Measurements from ENCODE around the gene CLDN4.
A peak's percentile ranks its signal among the peaks of the same experiment; 100 is the strongest.
"Not testable (repeated sequence)": the region's sequence is repeated elsewhere in the genome, so short reads cannot be mapped to it uniquely, and the experiment has no call there.

CLDN4 gene

DNA sequence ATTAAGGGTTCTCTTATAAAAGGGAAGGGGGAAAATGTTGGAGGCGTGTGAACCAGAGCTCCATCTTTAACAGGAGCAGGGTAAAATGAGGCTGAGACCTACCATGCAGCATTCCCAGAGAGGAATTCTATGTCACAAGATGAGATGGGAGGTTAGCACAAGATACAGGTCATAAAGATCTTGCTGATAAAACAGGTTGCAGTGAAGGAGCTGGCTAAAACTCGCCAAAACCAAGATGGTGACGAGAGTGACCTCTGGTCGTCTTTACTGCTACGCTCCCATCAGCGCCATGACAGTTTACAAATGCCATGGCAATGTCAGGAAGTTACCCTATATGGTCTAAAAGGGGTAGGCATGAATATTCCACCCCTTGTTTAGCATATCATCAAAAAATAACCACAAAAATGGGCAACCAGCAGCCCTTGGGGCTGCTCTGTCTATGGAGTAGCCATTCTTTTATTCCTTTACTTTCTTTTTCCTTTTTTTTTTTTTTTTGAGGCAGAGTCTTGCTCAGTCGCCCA, 39.6 kb upstream of the CLDN4 start:
- H3K4me1 ChIP-seq (ENCODE audit: control insufficient read depth in 2 of 2, insufficient read depth in 1 of 2, low read depth in 1 of 2, low read length in 2 of 2); H3K9me3 ChIP-seq (replicated peaks in 1 of 2; ENCODE audit: control insufficient read depth in 2 of 2, insufficient read depth in 1 of 2, low read depth in 1 of 2, low read length in 2 of 2); H4K91ac ChIP-seq (ENCODE audit: low read depth, low read length, poor library complexity); H3K27ac ChIP-seq (replicated peaks; ENCODE audit: low read length); H3K23ac ChIP-seq (ENCODE audit: low read depth, low read length, poor library complexity); H3K9ac ChIP-seq (ENCODE audit: low read depth, low read length, poor library complexity); H2BK15ac ChIP-seq (ENCODE audit: low read length); H2BK5ac ChIP-seq (ENCODE audit: low read length); H3K36me3 ChIP-seq (replicated peaks in 1 of 2; ENCODE audit: control insufficient read depth in 2 of 2, insufficient read depth in 2 of 2, low read length in 2 of 2); H2AK5ac ChIP-seq (ENCODE audit: low read depth, low read length); H3K4me3 ChIP-seq (ENCODE audit: low read length in 2 of 2); H2BK12ac ChIP-seq (ENCODE audit: low read length); H3K14ac ChIP-seq (ENCODE audit: low read length); H3K18ac ChIP-seq (ENCODE audit: low read length); H2BK120ac ChIP-seq (ENCODE audit: low read depth, low read length); H3K4me2 ChIP-seq (ENCODE audit: insufficient read depth, low read length, poor library complexity, severe bottlenecking); DNase-seq (ENCODE audit: low spot score); H3K79me1 ChIP-seq (ENCODE audit: low read depth, low read length); H3K4ac ChIP-seq (ENCODE audit: low read length); H3K27me3 ChIP-seq (ENCODE audit: control insufficient read depth in 3 of 3, insufficient read depth in 3 of 3, low read depth in 1 of 3, low read length in 3 of 3); H4K8ac ChIP-seq (ENCODE audit: low read depth, low read length): not testable (repeated sequence)
- no CpG with 5 or more reads among the region's 7 CpGs for WGBS, 2 donors (ENCODE audit: extremely low coverage in 2 of 2, insufficient read length in 2 of 2, insufficient replicate concordance in 1 of 2)
- H2AFZ ChIP-seq (ENCODE audit: low read length), result peak overlapping the region; percentile 13

DNA sequence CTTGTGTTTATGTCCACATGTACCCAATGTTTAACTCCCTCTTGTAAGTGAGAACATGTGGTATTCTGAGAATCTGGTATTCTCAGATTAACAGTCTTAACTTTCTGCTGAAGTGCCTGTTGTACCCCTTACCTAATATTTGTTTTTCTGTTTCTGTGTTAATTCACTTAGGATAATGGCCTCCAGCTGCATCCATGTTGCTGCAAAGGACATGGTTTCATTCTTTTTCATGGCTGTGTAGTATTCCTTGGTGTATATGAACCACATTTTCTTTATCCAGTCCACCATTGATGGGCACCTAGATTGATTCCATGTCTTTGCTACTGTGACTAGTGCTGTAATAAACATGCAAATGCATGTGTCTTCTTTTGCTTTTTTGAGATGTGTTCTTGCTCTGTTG, 35.6 kb upstream of the CLDN4 start:
- H2AFZ ChIP-seq (ENCODE audit: low read length); H3K4me1 ChIP-seq (ENCODE audit: control insufficient read depth in 2 of 2, insufficient read depth in 1 of 2, low read depth in 1 of 2, low read length in 2 of 2); DNase-seq (ENCODE audit: low spot score); H4K91ac ChIP-seq (ENCODE audit: low read depth, low read length, poor library complexity); H3K36me3 ChIP-seq (replicated peaks in 1 of 2; ENCODE audit: control insufficient read depth in 2 of 2, insufficient read depth in 2 of 2, low read length in 2 of 2); H3K9ac ChIP-seq (ENCODE audit: low read depth, low read length, poor library complexity); H3K79me1 ChIP-seq (ENCODE audit: low read depth, low read length); H4K8ac ChIP-seq (ENCODE audit: low read depth, low read length); H3K4me3 ChIP-seq (ENCODE audit: low read length in 2 of 2); H2BK12ac ChIP-seq (ENCODE audit: low read length); H3K23ac ChIP-seq (ENCODE audit: low read depth, low read length, poor library complexity); H3K18ac ChIP-seq (ENCODE audit: low read length); H3K4me2 ChIP-seq (ENCODE audit: insufficient read depth, low read length, poor library complexity, severe bottlenecking); H3K14ac ChIP-seq (ENCODE audit: low read length); H2BK120ac ChIP-seq (ENCODE audit: low read depth, low read length); H2BK5ac ChIP-seq (ENCODE audit: low read length); H3K9me3 ChIP-seq (replicated peaks in 1 of 2; ENCODE audit: control insufficient read depth in 2 of 2, insufficient read depth in 1 of 2, low read depth in 1 of 2, low read length in 2 of 2); H3K27me3 ChIP-seq (ENCODE audit: control insufficient read depth in 3 of 3, insufficient read depth in 3 of 3, low read depth in 1 of 3, low read length in 3 of 3); H3K4ac ChIP-seq (ENCODE audit: low read length); H2BK15ac ChIP-seq (ENCODE audit: low read length); H2AK5ac ChIP-seq (ENCODE audit: low read depth, low read length); H3K27ac ChIP-seq (replicated peaks; ENCODE audit: low read length): not testable (repeated sequence)

DNA sequence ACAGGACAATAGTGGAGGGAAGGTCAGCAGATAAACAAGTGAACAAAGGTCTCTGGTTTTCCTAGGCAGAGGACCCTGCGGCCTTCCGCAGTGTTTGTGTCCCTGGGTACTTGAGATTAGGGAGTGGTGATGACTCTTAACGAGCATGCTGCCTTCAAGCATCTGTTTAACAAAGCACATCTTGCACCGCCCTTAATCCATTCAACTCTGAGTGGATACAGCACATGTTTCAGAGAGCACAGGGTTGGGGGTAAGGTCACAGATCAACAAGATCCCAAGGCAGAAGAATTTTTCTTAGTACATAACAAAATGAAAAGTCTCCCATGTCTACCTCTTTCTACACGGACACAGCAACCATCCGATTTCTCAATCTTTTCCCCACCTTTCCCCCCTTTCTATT, 34.1 kb upstream of the CLDN4 start:
- not testable (repeated sequence) for DNase-seq (ENCODE audit: low spot score); H3K4me1 ChIP-seq (ENCODE audit: control insufficient read depth in 2 of 2, insufficient read depth in 1 of 2, low read depth in 1 of 2, low read length in 2 of 2); H2BK15ac ChIP-seq (ENCODE audit: low read length); H3K23ac ChIP-seq (ENCODE audit: low read depth, low read length, poor library complexity); H3K4ac ChIP-seq (ENCODE audit: low read length); H4K91ac ChIP-seq (ENCODE audit: low read depth, low read length, poor library complexity); H3K18ac ChIP-seq (ENCODE audit: low read length); H2BK5ac ChIP-seq (ENCODE audit: low read length); H3K14ac ChIP-seq (ENCODE audit: low read length); H2AK5ac ChIP-seq (ENCODE audit: low read depth, low read length); H3K4me3 ChIP-seq (ENCODE audit: low read length in 2 of 2); H2BK12ac ChIP-seq (ENCODE audit: low read length); H3K9ac ChIP-seq (ENCODE audit: low read depth, low read length, poor library complexity); H3K4me2 ChIP-seq (ENCODE audit: insufficient read depth, low read length, poor library complexity, severe bottlenecking); H3K27ac ChIP-seq (replicated peaks; ENCODE audit: low read length); H3K9me3 ChIP-seq (replicated peaks in 1 of 2; ENCODE audit: control insufficient read depth in 2 of 2, insufficient read depth in 1 of 2, low read depth in 1 of 2, low read length in 2 of 2); H3K79me1 ChIP-seq (ENCODE audit: low read depth, low read length); H3K36me3 ChIP-seq (replicated peaks in 1 of 2; ENCODE audit: control insufficient read depth in 2 of 2, insufficient read depth in 2 of 2, low read length in 2 of 2); H2AFZ ChIP-seq (ENCODE audit: low read length); H2BK120ac ChIP-seq (ENCODE audit: low read depth, low read length); H4K8ac ChIP-seq (ENCODE audit: low read depth, low read length); H3K27me3 ChIP-seq (ENCODE audit: control insufficient read depth in 3 of 3, insufficient read depth in 3 of 3, low read depth in 1 of 3, low read length in 3 of 3)
- WGBS, 2 donors (ENCODE audit: extremely low coverage in 2 of 2, insufficient read length in 2 of 2, insufficient replicate concordance in 1 of 2), result no CpG with 5 or more reads among the region's 6 CpGs

DNA sequence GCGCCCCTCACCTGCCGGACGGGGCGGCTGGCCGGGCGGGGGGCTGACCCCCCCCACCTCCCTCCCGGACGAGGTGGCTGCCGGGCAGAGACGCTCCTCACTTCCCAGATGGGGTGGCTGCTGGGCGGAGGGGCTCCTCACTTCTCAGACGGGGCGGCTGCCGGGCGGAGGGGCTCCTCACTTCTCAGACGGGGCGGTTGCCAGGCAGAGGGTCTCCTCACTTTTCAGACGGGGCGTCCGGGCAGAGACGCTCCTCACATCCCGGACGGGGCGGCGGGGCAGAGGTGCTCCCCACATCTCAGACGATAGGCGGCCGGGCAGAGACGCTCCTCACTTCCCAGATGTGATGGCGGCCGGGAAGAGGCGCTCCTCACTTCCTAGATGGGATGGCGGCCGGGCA, 33.6 kb upstream of the CLDN4 start:
- DNase-seq (ENCODE audit: low spot score); H2BK15ac ChIP-seq (ENCODE audit: low read length): not testable (repeated sequence)

More for the DNA sequence above, 33.6 kb upstream of the CLDN4 start:
- H3K4me1 ChIP-seq (ENCODE audit: control insufficient read depth in 2 of 2, insufficient read depth in 1 of 2, low read depth in 1 of 2, low read length in 2 of 2); H4K91ac ChIP-seq (ENCODE audit: low read depth, low read length, poor library complexity); H3K79me1 ChIP-seq (ENCODE audit: low read depth, low read length); H4K8ac ChIP-seq (ENCODE audit: low read depth, low read length); H3K36me3 ChIP-seq (replicated peaks in 1 of 2; ENCODE audit: control insufficient read depth in 2 of 2, insufficient read depth in 2 of 2, low read length in 2 of 2); H3K9me3 ChIP-seq (replicated peaks in 1 of 2; ENCODE audit: control insufficient read depth in 2 of 2, insufficient read depth in 1 of 2, low read depth in 1 of 2, low read length in 2 of 2); H3K4me3 ChIP-seq (ENCODE audit: low read length in 2 of 2); H2BK120ac ChIP-seq (ENCODE audit: low read depth, low read length); H3K23ac ChIP-seq (ENCODE audit: low read depth, low read length, poor library complexity); H2BK12ac ChIP-seq (ENCODE audit: low read length); H3K4me2 ChIP-seq (ENCODE audit: insufficient read depth, low read length, poor library complexity, severe bottlenecking); H3K9ac ChIP-seq (ENCODE audit: low read depth, low read length, poor library complexity); H2AFZ ChIP-seq (ENCODE audit: low read length); H3K18ac ChIP-seq (ENCODE audit: low read length); H3K27ac ChIP-seq (replicated peaks; ENCODE audit: low read length); H3K14ac ChIP-seq (ENCODE audit: low read length); H2BK5ac ChIP-seq (ENCODE audit: low read length); H3K27me3 ChIP-seq (ENCODE audit: control insufficient read depth in 3 of 3, insufficient read depth in 3 of 3, low read depth in 1 of 3, low read length in 3 of 3); H3K4ac ChIP-seq (ENCODE audit: low read length); H2AK5ac ChIP-seq (ENCODE audit: low read depth, low read length): not testable (repeated sequence)
- WGBS, 2 donors (ENCODE audit: extremely low coverage in 2 of 2, insufficient read length in 2 of 2, insufficient replicate concordance in 1 of 2), result no CpG with 5 or more reads among the region's 34 CpGs
